Right lung (tissue), 10 donors: ENCODE data around the gene RCC1. TPM values are rescaled to one million over a fixed set of nuclear protein-coding genes. Genes with fewer than 3 reads are reported as not detected.
A peak's percentile ranks its signal among the peaks of the same experiment; 100 is the strongest.
"Not testable (repeated sequence)": the region's sequence is repeated elsewhere in the genome, so short reads cannot be mapped to it uniquely, and the experiment has no call there.

Experiments used
- DNase-seq, 2 donors: peaks; one replicate each; pipeline ENCODE4 v3.0.0-alpha.2; 2013
- long read RNA-seq, 8 donors: transcript quantifications; one replicate each; lab custom pipeline, GENCODE V29; 2026
- polyA plus RNA-seq, 5 donors: library from polyadenylated mRNA; unstranded; fragments of 120-200 nt; gene quantifications; one replicate each; pipeline versions ENCODE4 v1.2.1 to v1.2.3, GENCODE V29; 2013; ENCODE audit warnings: inconsistent platforms in 1 of 5, low replicate concordance in 1 of 5; ENCODE audit not compliant: insufficient read length in 5 of 5, insufficient read depth in 1 of 5

RCC1 gene
- polyA plus RNA-seq, result 10 to 100 TPM; 35.1 to 48.1 (median 41.3) TPM
- long read RNA-seq, donor 1, transcript RCC1-202 (10 exons, 2,424 nt), result major isoform, 6 of 14 reads
- long read RNA-seq, donor 1, partial matches to known transcripts, result 0 of 14 reads
- long read RNA-seq, donor 1, other reads (novel, unspliced or antisense), result 5 of 14 reads
- long read RNA-seq, donor 2, transcript RCC1-202 (10 exons, 2,424 nt), result major isoform, 5 of 5 reads
- long read RNA-seq, donor 2, partial matches to known transcripts, result 0 of 5 reads
- long read RNA-seq, donor 2, other reads (novel, unspliced or antisense), result 0 of 5 reads
- long read RNA-seq, donor 3, partial matches to known transcripts, result 0 of 2 reads
- long read RNA-seq, donor 3, other reads (novel, unspliced or antisense), result 0 of 2 reads
- long read RNA-seq, donor 4, result 0 reads
- long read RNA-seq, donor 5, partial matches to known transcripts, result 23 of 42 reads
- long read RNA-seq, donor 5, other reads (novel, unspliced or antisense), result 15 of 42 reads
- long read RNA-seq, donor 6, partial matches to known transcripts, result 14 of 25 reads
- long read RNA-seq, donor 6, other reads (novel, unspliced or antisense), result 7 of 25 reads
- long read RNA-seq, donor 7, partial matches to known transcripts, result 6 of 11 reads
- long read RNA-seq, donor 7, other reads (novel, unspliced or antisense), result 0 of 11 reads
- long read RNA-seq, donor 8, partial matches to known transcripts, result 0 of 2 reads
- long read RNA-seq, donor 8, other reads (novel, unspliced or antisense), result 0 of 2 reads

DNA sequence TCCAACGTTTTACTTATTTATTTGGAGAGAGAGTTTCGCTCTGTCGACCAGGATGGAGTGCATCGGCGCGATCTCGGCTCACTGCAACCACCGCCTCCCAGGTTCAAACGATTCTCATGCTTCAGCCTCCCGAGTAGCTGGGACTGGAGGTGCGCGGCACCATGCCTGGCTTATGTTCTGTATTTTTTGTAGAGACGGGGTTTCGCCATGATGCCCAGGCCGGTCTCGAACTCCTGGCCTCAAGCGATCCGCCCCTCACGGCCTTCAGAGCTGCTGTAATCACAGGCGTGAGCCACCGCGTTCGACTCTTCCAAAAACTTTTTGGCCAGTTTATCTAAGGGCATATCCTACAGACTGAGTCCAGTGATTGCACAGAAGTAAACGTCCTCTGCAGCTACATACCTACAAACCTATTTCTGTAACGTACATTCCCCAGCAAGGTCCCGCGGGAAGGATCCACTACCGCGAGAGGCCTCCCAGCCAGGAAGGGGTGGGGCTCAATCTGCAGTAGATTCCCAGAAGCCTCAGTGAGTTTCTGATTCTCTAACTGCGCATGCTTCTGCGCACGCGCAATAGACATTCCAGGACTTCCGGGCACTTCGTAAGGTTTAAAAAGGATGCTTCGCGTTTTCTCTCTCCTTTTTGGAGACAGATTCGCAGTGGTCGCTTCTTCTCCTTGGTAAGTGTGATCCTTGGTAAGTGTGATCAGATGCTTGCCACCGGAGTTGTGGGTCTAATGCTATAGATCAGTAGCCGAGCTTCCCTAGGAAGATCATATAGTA is at the start of gene RCC1:
Gene RCC1 (plus strand): TSS at position 638 of the 782 bp plus-strand sequence. CDS start 23,824 bp downstream, outside the sequence.
- peak; percentile 97 to 98 for DNase-seq

DNA sequence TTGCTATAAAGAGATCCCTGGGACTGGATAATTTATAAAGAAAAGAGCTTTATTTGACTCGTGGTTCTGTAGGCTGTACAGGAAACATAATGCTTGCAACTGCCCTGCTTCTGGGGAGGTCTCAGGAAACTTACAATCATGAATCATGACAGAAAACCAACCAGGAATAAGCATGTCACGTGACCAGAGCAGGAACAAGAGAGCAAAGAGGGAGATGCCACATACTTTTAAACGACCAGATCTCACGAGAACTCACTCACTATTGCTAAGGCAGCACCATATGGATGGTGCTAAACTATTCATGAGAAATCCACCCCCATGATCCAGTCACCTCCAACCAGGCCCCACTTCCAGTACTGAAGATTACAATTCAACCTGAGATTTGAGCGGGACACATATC is 49.8 kb upstream of the RCC1 start:
- no peak for DNase-seq

DNA sequence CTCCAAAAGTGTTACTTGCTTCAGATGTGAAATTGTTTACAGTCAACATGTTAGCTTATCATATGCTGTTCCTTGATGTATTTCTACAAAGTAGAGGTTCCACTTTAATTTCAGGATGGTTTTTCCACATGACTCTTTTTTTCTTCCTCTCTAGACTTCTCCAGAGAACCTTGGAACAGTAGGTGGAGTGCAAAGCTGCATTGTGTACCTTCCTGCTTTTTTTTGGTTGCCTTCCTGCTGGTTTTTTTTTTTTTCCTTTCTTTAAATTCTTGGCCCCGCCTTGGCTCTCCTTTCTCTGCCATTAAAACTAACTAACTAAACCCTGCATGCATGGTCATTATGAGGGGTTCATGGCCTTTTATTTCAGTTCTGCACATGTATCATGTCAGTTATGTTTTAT is 48.2 kb upstream of the RCC1 start:
- DNase-seq, result no peak

DNA sequence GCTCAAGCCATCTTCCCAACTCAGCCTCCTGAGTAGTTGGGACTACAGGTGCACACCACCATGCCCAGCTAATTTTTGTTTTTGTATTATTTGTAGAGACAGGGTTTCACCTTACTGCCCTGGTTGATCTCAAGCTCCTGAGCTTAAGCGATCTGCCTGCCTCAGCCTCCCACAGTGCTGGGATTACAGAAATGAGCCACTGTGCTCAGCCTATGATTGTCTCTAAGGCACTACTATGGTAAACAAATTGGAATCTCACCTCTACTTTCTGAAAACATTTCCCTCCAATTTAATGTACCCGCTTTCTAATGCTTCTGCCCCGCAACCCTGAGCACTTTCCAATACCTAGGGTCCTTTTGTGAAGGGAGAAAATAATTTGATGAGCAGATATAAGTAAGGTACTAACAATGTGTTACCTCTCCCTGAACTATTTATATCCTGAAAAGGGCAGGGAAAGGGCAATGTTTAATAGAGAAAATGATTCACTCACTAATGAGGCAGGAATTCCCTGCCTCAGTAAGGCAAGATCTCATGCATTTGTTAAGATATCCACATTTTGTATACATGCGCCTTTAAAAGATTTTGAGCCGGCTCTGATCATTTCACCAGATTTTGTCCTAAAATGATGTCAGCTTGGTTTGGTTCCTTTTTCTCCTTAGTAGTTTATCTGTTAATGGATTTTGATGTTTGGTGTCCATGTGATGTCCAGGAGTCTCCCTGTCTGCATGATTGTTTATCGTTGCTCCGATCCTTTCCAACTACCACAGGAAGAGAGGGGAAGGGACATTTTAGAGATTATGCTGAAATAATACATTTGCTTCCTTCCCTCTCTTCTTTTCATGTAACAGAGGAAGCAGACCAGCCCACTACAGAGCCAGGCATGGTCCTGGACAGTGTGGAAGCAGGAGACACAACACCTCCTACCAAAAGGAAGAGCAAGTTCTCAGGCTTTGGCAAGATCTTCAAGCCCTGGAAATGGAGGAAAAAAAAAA is 47.3 kb upstream of the RCC1 start:
- no peak for DNase-seq

DNA sequence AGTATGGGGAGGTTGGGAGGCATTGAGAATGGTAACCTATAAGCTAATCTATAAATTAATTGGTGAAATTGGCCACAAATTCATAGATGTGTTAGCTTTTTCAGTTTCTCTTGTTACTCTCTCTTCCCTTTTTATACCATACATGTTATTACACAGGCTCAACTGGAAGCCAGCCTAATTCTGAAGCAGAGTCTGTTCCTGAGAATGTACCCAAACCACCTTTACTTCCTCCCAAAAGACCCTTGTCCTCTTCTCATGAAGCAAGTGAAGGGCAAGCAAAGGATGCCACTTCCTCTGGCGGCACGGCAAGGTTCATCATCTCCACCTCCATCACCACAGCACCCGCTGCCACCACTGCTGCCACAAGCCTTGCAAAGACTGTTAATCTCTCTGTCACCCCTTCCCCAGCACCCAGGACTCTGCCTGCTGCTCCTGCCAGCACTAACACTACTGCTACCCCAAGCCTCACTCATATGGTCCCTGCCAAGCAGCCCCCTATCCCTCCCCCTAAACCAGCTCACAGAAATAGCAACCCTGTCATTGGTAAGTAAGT is 39.5 kb upstream of the RCC1 start:
- no peak for DNase-seq

DNA sequence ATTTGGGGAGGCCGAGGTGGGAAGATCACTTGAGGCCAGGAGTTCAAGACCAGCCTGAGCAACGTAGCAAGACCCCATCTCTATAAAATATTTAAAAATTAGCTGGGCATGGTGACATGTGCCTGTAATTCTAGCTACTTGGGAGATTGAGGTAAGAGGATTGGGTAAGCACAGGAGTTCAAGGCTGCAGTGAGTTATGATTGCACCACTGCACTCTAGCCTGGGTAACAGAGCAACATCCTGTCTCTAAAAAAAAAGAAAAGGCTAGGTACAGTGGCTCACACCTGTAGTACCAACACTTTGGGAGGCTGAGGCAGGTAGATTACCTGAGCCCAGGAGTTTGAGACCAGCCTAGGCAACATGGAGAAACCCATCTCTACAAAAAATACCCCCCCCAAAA is 35.7 kb upstream of the RCC1 start:
- DNase-seq, result no peak

GRCh38 chr1:28479497-28479896 is 26.3 kb upstream of the RCC1 start:
- DNase-seq, result not testable (repeated sequence)

DNA sequence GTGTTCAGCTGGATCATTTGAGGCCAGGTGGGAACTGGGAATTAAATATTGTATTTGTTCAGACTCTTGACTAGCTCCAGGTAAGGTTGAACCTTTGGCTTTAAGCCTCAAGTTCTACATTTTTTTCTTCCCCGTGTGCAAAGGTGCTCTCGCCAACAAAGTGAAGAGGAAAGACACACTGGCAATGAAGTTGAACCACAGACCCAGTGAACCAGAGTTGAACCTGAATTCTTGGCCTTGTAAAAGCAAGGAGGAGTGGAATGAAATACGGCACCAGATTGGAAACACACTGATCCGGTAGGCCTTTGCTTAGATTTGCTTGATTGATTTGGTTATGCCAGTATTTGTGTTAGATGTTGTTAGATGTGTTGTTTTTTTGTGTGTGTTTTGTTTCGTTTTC is 25.5 kb upstream of the RCC1 start:
- no peak for DNase-seq

DNA sequence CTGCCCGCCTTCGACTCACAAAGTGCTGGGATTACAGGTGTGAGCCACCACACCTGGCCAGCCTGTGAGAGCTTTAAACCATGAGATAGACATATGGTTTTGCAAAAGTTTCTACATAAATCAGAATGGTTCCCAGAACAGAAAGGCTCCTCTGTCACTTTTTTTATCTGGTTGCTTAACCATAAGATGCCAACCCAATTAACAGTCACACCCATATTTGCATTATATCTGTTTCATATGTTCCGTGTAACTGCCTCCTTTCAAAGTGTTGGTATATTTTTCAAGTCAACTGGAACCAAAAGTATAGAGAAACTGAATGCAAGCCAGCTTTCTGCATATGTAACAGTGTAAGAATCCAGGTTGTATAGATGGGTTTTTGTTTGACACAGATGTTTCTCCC is 23.7 kb upstream of the RCC1 start:
- DNase-seq, result no peak

DNA sequence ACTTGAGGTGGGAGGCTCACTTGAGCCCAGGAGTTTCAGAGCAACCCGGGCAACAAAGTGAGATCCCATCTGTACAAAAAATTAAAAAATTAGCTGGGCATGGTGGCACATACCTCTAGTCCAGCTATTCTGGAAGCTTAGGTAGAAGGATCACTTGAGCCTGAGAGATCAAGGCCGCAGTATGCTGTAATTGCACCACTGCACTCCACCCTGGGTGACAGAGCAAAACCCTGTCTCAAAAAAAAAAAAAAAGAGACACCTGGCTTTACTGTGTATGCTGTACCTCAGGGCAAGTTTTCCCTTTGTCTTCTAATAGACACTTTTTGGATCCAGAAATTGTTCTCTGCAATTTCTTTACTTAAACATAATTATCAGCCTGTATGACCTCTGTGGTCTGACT is 23.1 kb upstream of the RCC1 start:
- DNase-seq, result no peak

DNA sequence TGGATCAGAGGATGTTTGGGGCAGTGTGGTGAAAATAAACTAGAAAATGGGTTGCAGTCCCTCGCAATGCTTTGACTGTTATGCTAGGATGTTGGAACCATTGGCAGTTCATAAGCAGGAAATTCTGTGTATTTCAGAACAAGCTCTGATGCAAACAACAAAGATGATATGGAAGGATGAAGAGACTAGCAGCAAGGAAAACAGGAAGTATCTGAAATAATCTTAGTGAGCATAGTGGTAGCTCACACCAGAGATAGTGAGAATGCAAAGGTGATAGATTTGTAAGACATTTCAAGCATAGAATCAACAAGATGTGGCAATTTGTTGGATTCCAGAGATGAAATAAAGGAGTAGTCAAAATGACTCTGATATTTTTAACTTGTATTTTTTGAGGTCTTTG is 11.1 kb upstream of the RCC1 start:
- no peak for DNase-seq

- DNase-seq, result no peak
These were observed 6.3 kb upstream of the RCC1 start for GRCh38 chr1:28499553-28499952.

DNA sequence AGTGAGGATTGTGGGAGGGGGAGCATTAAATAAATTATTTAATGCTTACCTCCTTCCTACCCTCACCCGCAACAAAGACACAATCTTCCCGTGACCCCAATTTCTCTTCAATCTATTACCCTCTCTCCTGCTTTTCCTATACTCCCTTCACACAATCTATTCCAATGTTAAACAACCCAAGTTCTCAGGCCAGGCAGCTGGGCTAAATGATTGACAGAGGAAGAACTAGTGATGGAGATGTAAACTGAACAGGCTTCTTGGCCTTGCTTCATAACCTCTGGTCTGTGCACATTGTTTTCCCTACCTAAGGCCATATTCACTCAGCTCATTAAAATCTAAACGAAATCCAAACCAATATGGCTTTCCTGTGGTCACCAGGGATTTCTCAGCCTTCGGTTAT is 3.9 kb upstream of the RCC1 start:
- DNase-seq, result no peak

- DNase-seq, result no peak
These were observed 2.7 kb upstream of the RCC1 start for GRCh38 chr1:28503117-28503516.

DNA sequence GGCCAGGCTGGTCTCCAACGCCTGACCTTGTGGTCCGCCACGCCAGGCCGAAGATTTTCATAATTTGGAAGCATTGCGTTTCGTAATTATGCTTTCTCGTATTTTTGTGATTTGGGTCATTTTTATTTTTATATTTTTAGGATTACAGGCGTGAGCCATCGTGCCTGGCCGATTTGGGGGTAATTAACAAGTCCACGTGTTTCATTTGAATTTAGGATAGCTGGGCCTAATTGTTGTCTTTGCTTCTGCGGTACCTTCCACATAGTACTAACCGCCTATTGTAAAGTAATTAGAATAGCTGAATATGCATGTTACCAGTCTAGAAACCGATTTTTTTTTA is 1.0 kb downstream of the RCC1 start:
- DNase-seq, result no peak

- no peak for DNase-seq
These were observed 1.4 kb downstream of the RCC1 start for GRCh38 chr1:28507247-28507645.

GRCh38 chr1:28507646-28508434 is 2.0 kb downstream of the RCC1 start:
- DNase-seq, result no peak

DNA sequence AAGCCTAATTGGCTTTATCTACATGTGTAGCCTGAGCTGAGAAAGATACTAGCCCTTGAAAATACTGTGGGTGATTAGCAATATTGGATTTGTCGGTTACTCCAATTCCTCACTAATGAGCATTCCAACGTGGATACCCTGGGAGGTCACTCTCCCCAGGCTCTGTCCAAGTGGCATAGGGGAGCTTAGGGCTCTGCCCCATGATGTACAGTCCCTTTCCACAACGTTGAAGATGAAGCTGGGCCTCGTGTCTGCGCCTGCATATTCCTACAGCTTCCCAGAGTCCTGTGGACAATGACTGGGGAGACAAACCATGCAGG is 2.6 kb downstream of the RCC1 start:
- no peak for DNase-seq

DNA sequence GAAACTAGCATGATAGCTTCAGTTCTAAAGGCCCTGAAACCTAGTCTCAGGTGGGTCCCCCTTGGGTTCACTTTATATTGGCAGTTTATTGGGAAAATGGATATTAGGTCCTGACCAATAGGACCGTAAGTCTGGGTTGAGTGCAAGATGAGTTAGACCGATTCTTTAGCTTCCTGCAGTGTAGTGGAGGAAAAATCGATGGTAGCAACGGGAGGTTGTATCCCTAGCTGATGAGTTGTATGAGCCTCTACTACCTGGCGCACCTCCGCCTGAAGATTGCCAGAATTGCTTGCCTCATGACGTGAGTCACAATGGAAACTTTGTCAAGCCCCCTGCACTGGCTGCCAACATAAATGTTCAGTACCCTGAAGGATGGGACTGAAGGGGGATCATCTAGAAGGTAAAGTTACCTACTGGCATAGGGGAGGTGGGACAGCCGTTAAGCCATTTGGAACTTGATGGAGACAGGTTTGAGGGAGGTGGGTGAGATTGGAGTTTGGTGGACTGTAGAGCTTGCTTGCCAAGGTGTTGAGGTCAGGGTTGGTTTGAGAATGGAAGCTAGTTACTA is 3.9 kb downstream of the RCC1 start:
- DNase-seq, result no peak
